ENCODE results near the gene KRTAP2-4. TPM values are rescaled to one million over a fixed set of nuclear protein-coding genes. Genes with fewer than 3 reads are reported as not detected.
"Not testable (repeated sequence)": the region's sequence is repeated elsewhere in the genome, so short reads cannot be mapped to it uniquely, and the experiment has no call there.

Gene KRTAP2-4
- total RNA-seq, 1 donor from 2014 or later = not detected

DNA sequence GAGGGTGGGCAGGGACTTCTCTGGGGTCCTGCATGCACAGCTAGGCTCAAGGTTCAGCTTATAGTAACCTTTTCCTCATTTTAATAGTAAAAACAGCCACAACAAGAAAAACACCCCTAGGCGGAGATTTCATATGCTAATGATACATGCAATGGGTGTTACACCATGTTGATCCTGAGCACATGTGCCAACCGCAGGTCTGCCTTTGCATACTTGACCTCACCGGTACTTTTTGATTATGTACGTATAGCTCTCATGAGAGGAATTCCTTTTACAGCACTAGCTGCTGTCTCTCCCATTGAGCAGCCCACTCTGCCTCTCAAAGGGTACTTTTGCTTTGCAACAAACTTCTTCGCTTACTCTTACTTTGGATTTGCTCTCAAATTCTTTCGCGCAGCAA is 30.4 kb upstream of the KRTAP2-4 start:
- H3K4me3 Mint-ChIP-seq (ENCODE audit: unreplicated experiment) = no peak overlapping the region
- no peak for DNase-seq (ENCODE audit: extremely low spot score, unreplicated experiment)
- no peak overlapping the region for H3K27ac Mint-ChIP-seq (ENCODE audit: unreplicated experiment)
- H3K27me3 Mint-ChIP-seq (ENCODE audit: unreplicated experiment) = no peaks in the 10 kb centered on the region
- no peaks in the 10 kb centered on the region for H3K36me3 Mint-ChIP-seq (ENCODE audit: unreplicated experiment)
- H3K4me1 Mint-ChIP-seq (ENCODE audit: unreplicated experiment) = peaks cover 35% of the 10 kb centered on the region
- H3K9me3 Mint-ChIP-seq (ENCODE audit: unreplicated experiment) = no peaks in the 10 kb centered on the region
- TF ChIP-seq, protein P1, sequence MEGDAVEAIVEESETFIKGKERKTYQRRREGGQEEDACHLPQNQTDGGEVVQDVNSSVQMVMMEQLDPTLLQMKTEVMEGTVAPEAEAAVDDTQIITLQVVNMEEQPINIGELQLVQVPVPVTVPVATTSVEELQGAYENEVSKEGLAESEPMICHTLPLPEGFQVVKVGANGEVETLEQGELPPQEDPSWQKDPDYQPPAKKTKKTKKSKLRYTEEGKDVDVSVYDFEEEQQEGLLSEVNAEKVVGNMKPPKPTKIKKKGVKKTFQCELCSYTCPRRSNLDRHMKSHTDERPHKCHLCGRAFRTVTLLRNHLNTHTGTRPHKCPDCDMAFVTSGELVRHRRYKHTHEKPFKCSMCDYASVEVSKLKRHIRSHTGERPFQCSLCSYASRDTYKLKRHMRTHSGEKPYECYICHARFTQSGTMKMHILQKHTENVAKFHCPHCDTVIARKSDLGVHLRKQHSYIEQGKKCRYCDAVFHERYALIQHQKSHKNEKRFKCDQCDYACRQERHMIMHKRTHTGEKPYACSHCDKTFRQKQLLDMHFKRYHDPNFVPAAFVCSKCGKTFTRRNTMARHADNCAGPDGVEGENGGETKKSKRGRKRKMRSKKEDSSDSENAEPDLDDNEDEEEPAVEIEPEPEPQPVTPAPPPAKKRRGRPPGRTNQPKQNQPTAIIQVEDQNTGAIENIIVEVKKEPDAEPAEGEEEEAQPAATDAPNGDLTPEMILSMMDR (IDR thresholded peaks at IDR 0.05) = no peak

DNA sequence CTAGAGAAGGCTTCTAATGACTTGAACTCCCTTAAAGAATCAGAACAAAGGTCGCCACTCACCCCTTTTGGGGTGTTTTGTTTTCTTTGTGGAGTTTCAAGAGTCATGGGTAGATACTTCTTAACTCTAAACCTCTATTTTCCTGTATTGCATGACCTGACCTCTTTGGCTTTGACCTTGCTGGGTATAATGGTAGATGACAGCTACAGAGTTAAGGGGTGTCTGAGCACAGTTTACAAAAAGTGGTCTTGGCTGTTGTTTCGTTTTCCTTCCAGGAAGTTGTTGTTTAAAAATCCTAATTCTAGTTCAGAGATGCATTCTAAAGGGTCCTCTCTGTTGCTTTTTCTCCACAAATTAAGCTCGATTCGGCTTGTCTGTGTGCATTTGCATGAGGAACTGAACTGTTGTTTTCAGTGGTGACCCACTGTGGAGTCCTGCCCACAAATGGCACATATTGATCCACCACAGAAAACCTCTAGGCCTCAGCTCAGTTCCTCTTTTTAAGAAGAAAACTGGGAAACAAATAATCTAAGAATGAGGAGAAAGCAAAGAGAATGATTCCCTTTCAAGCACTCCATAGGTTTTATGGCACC is 23.2 kb upstream of the KRTAP2-4 start:
- H3K36me3 Mint-ChIP-seq (ENCODE audit: unreplicated experiment); H3K4me1 Mint-ChIP-seq (ENCODE audit: unreplicated experiment); H3K9me3 Mint-ChIP-seq (ENCODE audit: unreplicated experiment); H3K27ac Mint-ChIP-seq (ENCODE audit: unreplicated experiment); H3K27me3 Mint-ChIP-seq (ENCODE audit: unreplicated experiment); DNase-seq (ENCODE audit: extremely low spot score, unreplicated experiment); H3K4me3 Mint-ChIP-seq (ENCODE audit: unreplicated experiment): not testable (repeated sequence)

DNA sequence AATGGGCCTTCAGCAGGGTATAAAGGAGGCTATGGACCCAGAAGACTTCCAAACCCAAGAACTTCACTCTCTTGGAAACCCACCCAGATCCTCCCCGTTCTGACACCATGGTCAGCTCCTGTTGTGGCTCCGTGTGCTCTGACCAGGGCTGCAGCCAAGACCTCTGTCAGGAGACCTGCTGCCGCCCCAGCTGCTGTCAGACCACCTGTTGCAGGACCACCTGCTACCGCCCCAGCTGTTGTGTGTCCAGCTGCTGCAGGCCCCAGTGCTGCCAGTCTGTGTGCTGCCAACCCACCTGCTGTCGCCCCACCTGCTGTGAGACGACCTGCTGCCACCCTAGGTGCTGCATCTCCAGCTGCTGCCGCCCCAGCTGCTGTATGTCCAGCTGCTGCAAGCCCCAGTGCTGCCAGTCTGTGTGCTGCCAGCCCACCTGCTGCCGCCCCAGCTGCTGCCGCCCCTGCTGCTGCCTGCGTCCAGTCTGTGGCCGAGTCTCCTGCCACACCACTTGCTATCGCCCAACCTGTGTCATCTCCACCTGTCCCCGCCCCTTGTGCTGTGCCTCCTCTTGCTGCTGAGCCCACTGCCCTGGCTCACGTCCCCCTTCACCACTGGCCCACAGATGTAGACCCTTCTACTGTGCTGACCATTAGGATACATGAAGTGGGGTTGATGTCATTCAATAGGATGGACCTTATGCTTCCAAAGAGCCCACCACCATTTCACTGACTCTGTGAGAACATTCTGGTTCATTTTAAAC is 18.6 kb upstream of the KRTAP2-4 start, which contains the start of gene KRTAP4-7:
Gene KRTAP4-7, plus strand, starts transcription at position 51 of the 757 bp plus-strand sequence. Its CDS starts 57 bp downstream, at position 108.
- not testable (repeated sequence) for H3K4me3 Mint-ChIP-seq (ENCODE audit: unreplicated experiment); H3K9me3 Mint-ChIP-seq (ENCODE audit: unreplicated experiment); DNase-seq (ENCODE audit: extremely low spot score, unreplicated experiment); H3K36me3 Mint-ChIP-seq (ENCODE audit: unreplicated experiment); H3K27me3 Mint-ChIP-seq (ENCODE audit: unreplicated experiment)
- H3K27ac Mint-ChIP-seq (ENCODE audit: unreplicated experiment) = peak within 1 kb of the TSS; percentile 53
- H3K4me1 Mint-ChIP-seq (ENCODE audit: unreplicated experiment) = peaks cover 23% of the 10 kb centered on the region

DNA sequence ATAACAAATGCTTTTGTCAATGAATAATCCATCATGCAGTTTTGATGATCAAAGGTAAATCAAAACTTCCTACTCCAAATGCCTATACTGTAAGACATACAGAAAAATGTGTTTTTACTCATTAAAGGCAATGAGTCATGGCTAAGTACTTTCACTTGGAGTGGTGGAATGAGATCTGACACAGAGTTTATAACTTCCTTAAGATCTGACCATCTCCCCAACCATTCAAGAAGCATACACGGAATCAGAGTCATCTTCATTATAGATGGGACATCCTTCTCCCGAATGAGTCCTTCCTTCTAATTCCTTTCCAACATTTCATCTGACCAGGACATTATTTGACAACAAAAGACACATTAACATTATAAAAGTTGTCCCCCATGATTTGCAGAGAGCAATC is 17.7 kb upstream of the KRTAP2-4 start:
- not testable (repeated sequence) for DNase-seq (ENCODE audit: extremely low spot score, unreplicated experiment); H3K27ac Mint-ChIP-seq (ENCODE audit: unreplicated experiment)

DNA sequence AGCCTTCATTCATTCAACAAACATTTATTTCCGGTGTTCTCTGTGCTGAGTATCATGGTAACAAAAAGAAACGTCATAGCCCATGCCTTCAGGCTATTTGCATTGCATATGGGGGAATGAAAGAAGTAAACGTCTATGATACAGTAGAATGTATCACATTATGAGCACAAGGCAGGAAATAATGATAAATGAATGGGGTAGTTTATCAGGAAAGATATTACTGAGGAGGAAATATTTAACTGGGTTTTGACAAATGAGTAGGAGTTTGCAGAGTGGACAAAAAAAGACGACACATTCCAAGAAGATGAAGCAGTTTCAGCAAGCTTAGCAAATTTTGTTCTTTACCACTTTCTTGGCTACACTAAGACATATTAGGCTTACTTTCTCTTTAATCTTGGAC is 16.9 kb upstream of the KRTAP2-4 start:
- Mint-ChIP-seq H3K27me3 (ENCODE audit: unreplicated experiment) (no peaks in the 10 kb centered on the region), H3K9me3 (ENCODE audit: unreplicated experiment) (no peaks in the 10 kb centered on the region), H3K27ac (ENCODE audit: unreplicated experiment) (peak overlapping the region; percentile 53), H3K4me1 (ENCODE audit: unreplicated experiment) (peaks cover 23% of the 10 kb centered on the region), H3K36me3 (ENCODE audit: unreplicated experiment) (no peaks in the 10 kb centered on the region), H3K4me3 (ENCODE audit: unreplicated experiment) (no peak overlapping the region)
- TF ChIP-seq, protein P1 (IDR thresholded peaks at IDR 0.05) = no peak
- DNase-seq (ENCODE audit: extremely low spot score, unreplicated experiment) = no peak

More for the DNA sequence above, 17.7 kb upstream of the KRTAP2-4 start:
- H3K27me3 Mint-ChIP-seq (ENCODE audit: unreplicated experiment); H3K4me3 Mint-ChIP-seq (ENCODE audit: unreplicated experiment); H3K36me3 Mint-ChIP-seq (ENCODE audit: unreplicated experiment); H3K9me3 Mint-ChIP-seq (ENCODE audit: unreplicated experiment): not testable (repeated sequence)
- H3K4me1 Mint-ChIP-seq (ENCODE audit: unreplicated experiment) = peaks cover 23% of the 10 kb centered on the region

DNA sequence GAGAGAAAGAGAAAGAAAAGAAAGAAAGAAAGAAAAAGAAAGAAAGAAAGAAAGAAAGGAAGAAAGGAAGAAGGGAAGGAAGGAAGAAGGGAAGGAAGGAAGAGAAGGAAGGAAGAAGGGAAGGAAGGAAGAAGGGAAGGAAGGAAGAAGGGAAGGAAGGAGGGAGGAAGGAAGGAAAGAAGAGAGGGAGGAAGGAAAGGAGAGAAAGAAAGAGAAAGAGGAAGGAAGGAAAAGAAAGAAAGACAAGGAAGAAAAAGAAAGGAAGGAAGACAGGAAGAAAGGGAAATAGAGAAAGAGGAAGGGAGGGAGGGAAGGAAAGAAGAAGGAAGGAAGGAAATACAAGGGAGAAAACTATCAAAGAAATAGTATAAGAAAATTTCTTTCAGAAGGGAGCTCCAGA is 11.1 kb upstream of the KRTAP2-4 start:
- no peaks in the 10 kb centered on the region for H3K27me3 Mint-ChIP-seq (ENCODE audit: unreplicated experiment)
- no peaks in the 10 kb centered on the region for H3K4me1 Mint-ChIP-seq (ENCODE audit: unreplicated experiment)
- H3K9me3 Mint-ChIP-seq (ENCODE audit: unreplicated experiment) = peaks cover 3% of the 10 kb centered on the region
- no peak overlapping the region for H3K27ac Mint-ChIP-seq (ENCODE audit: unreplicated experiment)
- TF ChIP-seq, protein P1 (IDR thresholded peaks at IDR 0.05) = no peak
- H3K36me3 Mint-ChIP-seq (ENCODE audit: unreplicated experiment) = no peaks in the 10 kb centered on the region
- H3K4me3 Mint-ChIP-seq (ENCODE audit: unreplicated experiment) = no peak overlapping the region
- no peak for DNase-seq (ENCODE audit: extremely low spot score, unreplicated experiment)

Data from osteocyte (in vitro differentiated cells).